GM18498 (cell line): Measurements from ENCODE around the gene TRAF3IP1.
A peak's percentile ranks its signal among the peaks of the same experiment; 100 is the strongest.

ENCODE experiments used
- ATAC-seq: cut with Tn5 transposase; IDR thresholded peaks from one replicate; pipeline ENCODE4 v1.9.1; 2021; ENCODE audit warnings: mild to moderate bottlenecking, moderate library complexity; ENCODE audit not compliant: unreplicated experiment

Gene TRAF3IP1

GRCh38 chr2:238287737-238288649, 32.3 kb upstream of the TRAF3IP1 start, which contains the start of gene PER2:
Gene PER2 (minus strand): TSS chr2:238288610. CDS start chr2:238277936, 10,674 bp downstream.
- peak; percentile 38 for ATAC-seq

- peak; percentile 96 for ATAC-seq
These were observed 31.4 kb upstream of the TRAF3IP1 start for GRCh38 chr2:238288650-238289573.

- no peak for ATAC-seq
These were observed 30.7 kb upstream of the TRAF3IP1 start for GRCh38 chr2:238289574-238289973.

DNA sequence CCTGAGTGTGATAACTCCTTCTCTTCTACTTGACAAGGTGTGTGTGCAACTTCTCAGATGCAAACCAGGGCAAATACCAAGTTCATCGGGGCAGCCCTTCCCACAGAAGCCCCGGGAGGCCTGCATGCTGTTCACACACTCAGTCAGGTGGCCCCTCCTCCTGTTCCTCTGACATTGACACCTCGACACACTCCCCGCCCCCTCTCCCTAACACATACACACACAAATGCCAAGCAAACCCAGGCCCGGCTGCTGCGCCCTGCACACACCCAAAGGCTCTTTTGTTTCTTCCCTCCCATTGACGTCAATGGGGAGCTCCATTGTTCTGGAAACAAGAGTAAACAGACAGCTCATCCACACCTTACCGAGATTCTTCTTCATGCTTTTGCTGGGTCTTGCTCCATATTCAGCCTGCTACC, 30.2 kb upstream of the TRAF3IP1 start:
- ATAC-seq = no peak

DNA sequence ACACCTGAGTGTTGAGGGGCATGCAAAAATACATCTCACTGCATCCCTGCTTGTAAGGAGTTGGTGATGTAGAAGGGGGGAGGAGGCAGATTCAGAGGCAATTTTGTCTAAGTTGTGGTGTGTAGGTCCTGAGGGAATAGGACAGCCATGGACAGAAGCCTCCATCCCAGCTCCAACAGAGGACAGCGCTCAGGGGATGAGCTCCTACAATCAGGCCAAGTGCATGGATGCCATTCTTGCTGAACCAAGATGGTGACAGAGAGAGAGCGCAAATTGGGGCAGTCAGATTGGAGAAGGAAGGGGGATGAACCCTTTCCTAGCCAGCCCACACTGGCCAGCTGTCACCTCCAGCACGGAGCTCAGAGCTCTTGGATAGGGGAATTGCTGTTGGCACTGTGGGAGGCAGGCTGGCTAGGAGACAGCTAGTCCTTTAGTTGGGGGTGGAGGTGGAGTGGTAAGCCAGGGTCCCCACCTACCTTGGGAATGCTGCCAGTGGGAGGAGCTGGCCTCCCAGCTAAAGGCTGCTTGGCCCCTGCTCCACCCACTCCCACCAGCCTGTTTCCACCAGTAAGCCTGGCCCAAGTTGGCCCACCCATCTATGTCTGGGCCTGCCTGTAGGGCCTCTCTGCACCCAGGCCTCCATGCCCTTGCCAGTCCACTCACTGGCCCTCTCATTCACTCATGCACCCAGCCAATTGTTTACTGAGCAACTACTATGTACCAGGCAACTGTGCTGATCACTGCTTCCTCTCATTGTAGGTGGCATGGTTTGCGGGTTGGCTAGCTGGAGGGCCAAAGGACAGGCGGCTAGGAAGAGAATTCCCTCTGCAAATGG, 29.4 kb upstream of the TRAF3IP1 start:
- no peak for ATAC-seq

DNA sequence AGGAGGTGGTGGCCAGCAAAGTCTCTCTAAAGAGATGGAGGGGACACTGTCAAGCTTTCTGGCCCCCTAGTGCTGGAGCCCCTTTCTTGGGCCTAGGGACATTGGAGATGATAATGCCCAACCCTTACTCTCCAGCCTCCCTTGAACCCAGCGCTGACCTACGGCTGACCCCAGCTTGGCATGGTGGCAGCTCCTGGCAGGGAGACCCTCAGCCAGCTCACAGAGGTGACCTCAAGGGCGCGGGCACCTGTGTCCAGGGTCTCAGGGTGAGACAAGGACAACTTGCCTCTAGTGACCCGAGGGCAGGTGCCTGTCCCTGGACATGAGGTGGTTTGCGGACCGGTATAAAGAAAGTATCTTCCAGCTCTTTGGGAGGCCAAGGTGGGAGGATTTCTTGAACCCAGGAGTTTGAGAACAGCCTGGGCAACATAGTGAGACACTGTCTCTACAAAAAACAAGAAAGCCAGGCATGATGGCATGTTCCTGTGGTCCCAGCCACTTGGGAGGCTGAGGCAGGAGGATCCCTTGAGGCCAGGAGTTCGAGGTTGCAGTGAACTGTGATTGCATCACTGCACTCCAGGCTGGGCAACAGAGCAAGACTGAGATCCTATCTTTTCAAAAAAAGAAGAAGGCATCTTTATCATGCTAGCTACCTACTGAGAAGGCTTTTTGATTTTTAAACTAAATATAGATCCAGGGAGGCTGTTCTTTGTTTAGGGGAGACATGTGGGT, 28.6 kb upstream of the TRAF3IP1 start:
- ATAC-seq = no peak

GRCh38 chr2:238294046-238294392, 26.3 kb upstream of the TRAF3IP1 start:
- ATAC-seq = no peak

- ATAC-seq = no peak
These were observed 25.8 kb upstream of the TRAF3IP1 start for GRCh38 chr2:238294393-238295143.

DNA sequence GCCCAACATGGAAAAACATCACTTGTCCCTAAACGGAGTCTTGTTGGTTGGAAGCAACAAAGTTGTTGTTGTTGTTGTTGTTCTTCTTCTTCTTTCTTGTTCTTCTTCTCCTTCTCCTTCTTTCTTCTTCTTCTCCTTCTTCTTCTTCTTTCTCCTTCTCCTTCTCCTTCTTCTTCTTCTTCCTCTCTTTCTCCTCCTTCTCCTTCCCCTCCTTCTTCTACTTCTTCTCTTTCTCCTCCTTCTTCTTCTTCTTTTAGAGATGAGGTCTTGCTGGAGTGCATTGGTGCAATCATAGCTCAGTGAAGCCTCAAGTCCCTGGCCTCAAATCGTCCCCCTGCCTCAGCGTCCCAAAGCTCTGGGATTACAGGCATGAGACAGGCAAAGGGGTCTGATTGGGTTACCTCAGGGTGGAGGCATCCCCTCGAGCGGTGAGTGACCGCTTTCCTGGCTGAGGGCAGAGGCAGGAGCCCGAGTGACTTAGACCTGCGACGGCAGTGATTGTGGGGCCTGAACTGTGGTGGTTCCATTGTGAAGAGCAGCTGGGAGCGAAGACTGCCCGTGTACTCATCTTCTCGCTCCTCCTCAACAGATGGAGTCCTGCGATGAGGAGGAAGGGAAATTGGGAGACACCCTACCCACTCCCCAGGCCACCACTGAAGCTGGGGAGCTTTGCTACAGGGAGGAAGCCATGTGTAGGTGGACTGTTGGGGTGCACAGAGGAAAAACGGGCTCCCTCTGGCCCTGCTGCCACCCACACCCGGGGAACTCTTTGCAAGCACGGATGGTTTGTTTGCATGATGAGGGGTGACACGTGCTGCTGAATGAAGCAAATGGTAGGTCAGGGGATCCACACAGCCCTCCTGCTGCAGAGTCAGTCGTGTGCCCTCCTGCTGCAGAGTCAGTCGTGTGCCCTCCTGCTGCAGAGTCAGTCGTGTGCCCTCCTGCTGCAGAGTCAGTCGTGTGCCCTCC, 24.9 kb upstream of the TRAF3IP1 start:
- no peak for ATAC-seq

DNA sequence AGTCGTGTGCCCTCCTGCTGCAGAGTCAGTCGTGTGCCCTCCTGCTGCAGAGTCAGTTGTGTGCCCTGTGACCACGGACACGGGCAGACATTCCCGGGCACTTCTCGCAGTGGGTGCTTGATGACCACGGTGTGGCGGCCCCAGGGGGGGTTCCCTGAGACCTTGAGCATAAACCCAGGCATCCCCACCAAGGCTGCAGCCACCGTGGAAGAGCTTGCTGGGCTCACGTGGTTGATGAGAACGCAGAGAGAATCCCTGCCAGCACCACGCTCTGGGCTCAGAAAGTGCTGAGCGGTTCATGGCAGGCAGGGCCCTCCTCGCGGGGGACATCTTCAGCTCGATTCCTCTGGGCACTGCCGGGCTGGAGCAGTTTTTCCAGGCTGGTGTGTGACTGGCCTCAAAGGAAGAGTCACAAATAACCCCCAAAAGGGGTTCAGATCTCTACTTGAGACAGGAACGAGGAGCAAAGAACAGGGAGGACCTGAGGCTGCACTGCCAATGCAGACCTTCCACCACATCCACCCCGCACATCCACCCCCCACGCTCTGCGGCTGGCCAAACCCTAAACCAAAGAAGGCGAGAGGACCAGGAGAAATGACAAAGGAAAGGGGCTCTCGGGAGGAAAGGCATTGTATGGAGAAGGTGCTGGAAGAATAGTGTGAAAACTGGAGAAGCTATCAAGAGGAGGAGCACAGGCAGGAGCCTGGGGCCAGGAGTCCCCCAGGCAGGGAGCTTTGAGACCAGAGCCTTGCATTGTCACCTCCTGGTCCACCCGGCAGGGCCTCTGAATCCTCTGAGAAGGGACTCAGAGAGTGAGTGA, 23.5 kb upstream of the TRAF3IP1 start:
- ATAC-seq = no peak

GRCh38 chr2:238299803-238300202, 20.5 kb upstream of the TRAF3IP1 start:
- ATAC-seq = no peak

DNA sequence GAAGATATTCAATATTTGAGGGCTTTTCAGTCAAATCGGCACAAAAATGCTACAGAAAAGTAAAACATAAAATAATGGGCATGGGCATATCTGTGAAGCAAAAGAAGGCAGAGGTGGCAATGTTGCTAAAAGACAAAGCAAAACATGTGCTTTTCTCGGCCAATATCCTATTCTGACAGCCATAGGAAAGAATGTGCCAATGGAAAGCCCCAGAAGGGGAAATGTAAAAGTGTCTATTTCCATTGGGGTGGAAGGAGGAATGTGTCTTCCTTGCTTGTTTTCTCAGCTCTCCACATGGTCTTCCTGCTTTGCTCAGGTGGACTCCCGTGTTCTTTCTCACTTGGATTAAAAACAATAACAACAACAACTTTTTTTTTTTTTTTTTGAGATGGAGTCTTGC, 18.2 kb upstream of the TRAF3IP1 start:
- no peak for ATAC-seq

DNA sequence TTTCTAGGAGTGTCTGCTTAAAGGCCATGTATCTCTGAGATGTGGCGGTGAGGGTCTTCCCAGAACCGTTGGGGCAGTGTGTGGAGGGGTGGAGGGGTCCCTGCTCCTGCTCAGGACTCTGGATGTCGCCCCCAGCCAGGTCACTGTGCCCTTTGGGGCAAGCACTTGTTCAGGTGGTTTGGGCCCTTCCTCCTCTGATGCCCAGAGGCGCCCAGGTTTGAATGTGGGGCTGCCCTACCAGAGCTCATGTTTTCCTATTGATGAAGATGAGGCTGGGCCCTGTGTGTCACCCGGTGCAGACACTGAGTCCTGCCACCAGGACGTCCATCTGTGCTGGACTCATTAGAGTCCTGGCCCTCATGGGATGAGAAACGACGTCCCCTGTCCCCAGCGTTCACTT, 17.6 kb upstream of the TRAF3IP1 start:
- ATAC-seq = no peak

DNA sequence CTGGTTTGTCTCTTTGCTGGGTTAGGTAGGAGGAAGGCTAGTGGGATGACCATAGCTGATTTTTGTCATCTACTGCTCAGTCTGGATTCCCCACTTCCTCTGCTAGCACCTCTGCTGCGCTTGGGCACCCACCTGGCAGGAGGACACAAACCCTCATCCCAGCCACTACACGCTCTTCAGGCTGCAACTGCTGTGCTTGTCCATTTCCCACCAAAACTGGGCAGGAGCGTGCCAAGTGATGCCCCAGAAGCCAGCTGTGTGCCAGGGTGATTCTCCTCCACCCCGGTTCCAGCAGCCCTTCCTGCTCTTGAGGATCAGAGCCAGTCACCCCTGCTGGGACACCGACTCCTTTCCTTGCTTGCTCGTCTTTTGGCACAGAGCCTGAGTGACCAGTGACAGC, 16.2 kb upstream of the TRAF3IP1 start:
- no peak for ATAC-seq

- ATAC-seq = no peak
These were observed 15.0 kb upstream of the TRAF3IP1 start for GRCh38 chr2:238305092-238305862.

- no peak for ATAC-seq
These were observed 14.2 kb upstream of the TRAF3IP1 start for GRCh38 chr2:238305965-238306671.
